OCI-LY1 (cell line): ENCODE measurements around the gene ARHGAP18.

Experiments
- H2AFZ ChIP-seq: fragments of 200-600 bp; sonication (generic), shearing (Covaris generic); 2 replicates; pipeline ENCODE4 v1.6.0; 2014; ENCODE audit warnings: antibody characterized with exemption, mild to moderate bottlenecking, low read length
- H3F3A ChIP-seq: fragments of 200-600 bp; sonication (generic), shearing (Covaris generic); 2 replicates; pipeline ENCODE4 v1.6.0; 2014; ENCODE audit warnings: mild to moderate bottlenecking, antibody characterized with exemption, low read length, moderate library complexity; ENCODE audit not compliant: insufficient read depth
- H3K27ac ChIP-seq: fragments of 200-600 bp; sonication (generic); 2 replicates; pipeline ENCODE4 v1.5.1; 2014; ENCODE audit warnings: low read length, mixed run types, mild to moderate bottlenecking, low read depth; ENCODE audit not compliant: poor library complexity, severe bottlenecking
- H3K27me3 ChIP-seq: fragments of 200-600 bp; sonication (generic); 2 replicates; pipeline ENCODE4 v1.6.0; 2014; ENCODE audit warnings: antibody characterized with exemption, mild to moderate bottlenecking, low read length, moderate library complexity; ENCODE audit not compliant: insufficient read depth
- H3K36me3 ChIP-seq: fragments of 200-600 bp; sonication (generic); 2 replicates; pipeline ENCODE4 v1.6.1; 2014; ENCODE audit warnings: mild to moderate bottlenecking, antibody characterized with exemption, low read length, moderate library complexity, mixed read lengths; ENCODE audit not compliant: insufficient read depth
- H3K4me1 ChIP-seq: fragments of 200-600 bp; sonication (generic); 2 replicates; pipeline ENCODE4 v1.5.1; 2014; ENCODE audit warnings: mild to moderate bottlenecking, low read length, moderate library complexity; ENCODE audit not compliant: insufficient read depth, severe bottlenecking
- H3K4me2 ChIP-seq: fragments of 200-600 bp; sonication (generic), shearing (Covaris generic); 2 replicates; pipeline ENCODE4 v1.6.1; 2014; ENCODE audit warnings: low read length
- H3K4me3 ChIP-seq: fragments of 200-600 bp; sonication (generic); 2 replicates; pipeline ENCODE4 v1.5.1; 2014; ENCODE audit warnings: low read length, low read depth, mild to moderate bottlenecking, mixed read lengths; ENCODE audit not compliant: poor library complexity, severe bottlenecking
- H3K79me2 ChIP-seq: fragments of 200-600 bp; shearing (Covaris generic); 2 replicates; pipeline ENCODE4 v1.6.1; 2016; ENCODE audit warnings: mixed run types, low read length, mixed read lengths; ENCODE audit not compliant: insufficient read depth
- H3K9ac ChIP-seq: fragments of 200-600 bp; sonication (generic), shearing (Covaris generic); 2 replicates; pipeline ENCODE4 v1.6.1; 2014; ENCODE audit warnings: mild to moderate bottlenecking, low read length, mixed read lengths
- H3K9me2 ChIP-seq: fragments of 200-600 bp; sonication (generic), shearing (Covaris generic); 2 replicates; pipeline ENCODE4 v1.6.1; 2014; ENCODE audit warnings: low read depth, mild to moderate bottlenecking, low read length, mixed read lengths
- H3K9me3 ChIP-seq: fragments of 200-600 bp; shearing (Covaris generic); 2 replicates; pipeline ENCODE4 v1.6.1; 2014; ENCODE audit warnings: low read length, mixed read lengths
- H4K20me1 ChIP-seq: fragments of 200-600 bp; sonication (generic), shearing (Covaris generic); 2 replicates; pipeline ENCODE4 v1.6.0; 2016; ENCODE audit warnings: mild to moderate bottlenecking, low read length; ENCODE audit not compliant: insufficient read depth
- EZH2 ChIP-seq: fragments of 200-600 bp; sonication (generic), shearing (Covaris generic); IDR thresholded peaks from 2 replicates; pipeline ENCODE4 v1.8.0; 2017; ENCODE audit warnings: borderline replicate concordance, mixed run types, mild to moderate bottlenecking, antibody characterized with exemption, low read length, moderate library complexity, mixed read lengths
- TF ChIP-seq, protein P1 (sequence below): fragments of 200-600 bp; sonication (generic), shearing (Covaris generic); IDR thresholded peaks from 2 replicates; pipeline ENCODE4 v1.5.1; 2017; ENCODE audit warnings: mild to moderate bottlenecking, antibody characterized with exemption, low read length, moderate library complexity, mixed read lengths

ARHGAP18 gene

DNA sequence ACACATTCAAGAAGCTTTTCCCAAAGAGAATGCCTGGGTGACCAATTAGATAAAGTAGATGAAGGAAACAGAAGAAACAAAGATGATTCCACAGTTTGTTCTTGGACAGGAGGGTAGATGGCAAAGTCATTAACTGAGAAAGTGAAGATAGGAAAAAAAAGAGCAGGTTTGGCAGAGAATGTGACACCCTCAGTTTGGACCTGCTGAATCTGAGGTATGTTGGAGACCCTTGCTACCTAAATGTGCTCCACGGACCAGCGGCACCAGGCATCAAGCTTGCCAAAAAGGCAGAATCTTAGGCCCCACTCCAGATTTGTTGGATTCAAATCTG lies 49.7 kb downstream of the ARHGAP18 start:
- Histone ChIP-seq H3K4me2 (no peak overlapping the region), H3K27ac (no peak overlapping the region), H3K27me3 (no peaks in the 10 kb centered on the region), H3F3A (no peaks in the 10 kb centered on the region), H2AFZ (no peak overlapping the region), H3K36me3 (no peaks in the 10 kb centered on the region), H3K9me2 (no peaks in the 10 kb centered on the region), H3K9me3 (no peaks in the 10 kb centered on the region), H3K4me3 (no peak overlapping the region), H3K79me2 (no peaks in the 10 kb centered on the region), H4K20me1 (no peaks in the 10 kb centered on the region), H3K9ac (no peak overlapping the region), H3K4me1 (no peaks in the 10 kb centered on the region)
- TF ChIP-seq, protein P1, sequence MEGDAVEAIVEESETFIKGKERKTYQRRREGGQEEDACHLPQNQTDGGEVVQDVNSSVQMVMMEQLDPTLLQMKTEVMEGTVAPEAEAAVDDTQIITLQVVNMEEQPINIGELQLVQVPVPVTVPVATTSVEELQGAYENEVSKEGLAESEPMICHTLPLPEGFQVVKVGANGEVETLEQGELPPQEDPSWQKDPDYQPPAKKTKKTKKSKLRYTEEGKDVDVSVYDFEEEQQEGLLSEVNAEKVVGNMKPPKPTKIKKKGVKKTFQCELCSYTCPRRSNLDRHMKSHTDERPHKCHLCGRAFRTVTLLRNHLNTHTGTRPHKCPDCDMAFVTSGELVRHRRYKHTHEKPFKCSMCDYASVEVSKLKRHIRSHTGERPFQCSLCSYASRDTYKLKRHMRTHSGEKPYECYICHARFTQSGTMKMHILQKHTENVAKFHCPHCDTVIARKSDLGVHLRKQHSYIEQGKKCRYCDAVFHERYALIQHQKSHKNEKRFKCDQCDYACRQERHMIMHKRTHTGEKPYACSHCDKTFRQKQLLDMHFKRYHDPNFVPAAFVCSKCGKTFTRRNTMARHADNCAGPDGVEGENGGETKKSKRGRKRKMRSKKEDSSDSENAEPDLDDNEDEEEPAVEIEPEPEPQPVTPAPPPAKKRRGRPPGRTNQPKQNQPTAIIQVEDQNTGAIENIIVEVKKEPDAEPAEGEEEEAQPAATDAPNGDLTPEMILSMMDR: no peak
- TF ChIP-seq EZH2: no peak

DNA sequence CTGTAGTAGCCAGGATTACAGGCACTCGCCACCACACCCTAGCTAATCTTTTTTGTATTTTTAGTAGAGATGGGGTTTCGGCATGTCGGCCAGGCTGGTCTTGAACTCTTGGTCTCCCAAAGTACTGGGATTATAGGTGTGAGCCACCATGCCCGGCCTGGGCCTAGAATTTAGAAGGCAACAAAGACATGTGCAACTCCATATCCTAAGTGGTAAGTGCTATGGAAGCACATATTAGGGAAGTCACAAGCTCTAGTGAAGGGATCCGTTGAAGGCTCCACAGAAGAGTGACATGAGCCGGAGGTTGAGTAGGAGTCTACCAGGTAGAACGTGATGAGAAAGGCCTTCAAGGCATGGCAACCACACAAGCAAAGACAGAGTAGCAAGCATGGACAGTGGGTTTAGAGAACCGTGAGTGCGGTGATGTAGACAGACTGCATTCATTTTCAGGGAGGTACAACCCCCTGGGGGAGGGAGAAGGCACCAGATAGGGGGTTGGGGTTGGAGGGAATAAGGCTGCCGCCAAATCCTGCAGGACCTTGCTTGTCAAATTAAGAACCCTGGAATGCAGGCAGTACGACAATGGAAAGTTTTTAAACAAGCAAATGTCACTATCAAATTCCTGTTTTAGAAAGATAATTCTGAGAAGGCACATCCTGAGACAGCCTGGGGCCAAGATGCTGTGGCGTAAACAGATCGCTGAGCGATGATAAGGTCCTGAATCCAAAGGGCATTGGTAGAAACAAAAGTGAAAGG lies 50.2 kb downstream of the ARHGAP18 start:
- Histone ChIP-seq H3K9me2 (no peaks in the 10 kb centered on the region), H3K4me3 (no peak overlapping the region), H4K20me1 (no peaks in the 10 kb centered on the region), H2AFZ (no peak overlapping the region), H3K36me3 (no peaks in the 10 kb centered on the region), H3K4me2 (no peak overlapping the region), H3K9me3 (no peaks in the 10 kb centered on the region), H3F3A (no peaks in the 10 kb centered on the region), H3K27me3 (no peaks in the 10 kb centered on the region), H3K27ac (no peak overlapping the region), H3K4me1 (no peaks in the 10 kb centered on the region), H3K9ac (no peak overlapping the region), H3K79me2 (no peaks in the 10 kb centered on the region)
- TF ChIP-seq, protein P1: no peak
- no peak for TF ChIP-seq EZH2

DNA sequence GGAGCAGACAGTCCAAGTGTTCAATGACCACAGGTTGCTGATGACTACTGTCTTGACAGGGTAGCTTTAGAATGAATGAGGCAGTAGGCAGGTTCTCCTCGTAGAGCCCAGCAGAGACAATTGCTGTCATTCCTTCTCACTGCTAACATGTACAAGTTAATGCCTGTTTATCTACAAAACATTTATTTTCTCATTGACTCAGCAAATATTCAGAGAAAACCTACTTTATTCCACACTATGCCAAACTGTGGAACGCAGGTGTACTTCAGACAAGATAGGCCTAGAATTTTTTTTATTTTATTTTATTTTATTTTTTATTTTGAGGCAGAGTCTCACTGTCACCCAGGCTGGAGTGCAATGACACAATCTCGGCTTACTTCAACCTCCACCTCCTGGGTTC lies 50.8 kb downstream of the ARHGAP18 start:
- no peak overlapping the region for H3K27ac ChIP-seq
- H3K4me3 ChIP-seq: no peak overlapping the region
- H3K4me2 ChIP-seq: no peak overlapping the region
- H4K20me1 ChIP-seq: no peaks in the 10 kb centered on the region
- H3K4me1 ChIP-seq: no peaks in the 10 kb centered on the region
- no peaks in the 10 kb centered on the region for H3K27me3 ChIP-seq
- no peaks in the 10 kb centered on the region for H3K36me3 ChIP-seq
- H2AFZ ChIP-seq: no peak overlapping the region
- H3F3A ChIP-seq: no peaks in the 10 kb centered on the region
- no peaks in the 10 kb centered on the region for H3K79me2 ChIP-seq
- no peaks in the 10 kb centered on the region for H3K9me2 ChIP-seq
- no peaks in the 10 kb centered on the region for H3K9me3 ChIP-seq
- no peak for TF ChIP-seq EZH2
- TF ChIP-seq, protein P1: no peak
- H3K9ac ChIP-seq: no peak overlapping the region
